Measurements from ENCODE around the gene ZNF691. TPM values are rescaled to one million over a fixed set of nuclear protein-coding genes. Genes with fewer than 3 reads are reported as not detected.

ZNF691 gene
- total RNA-seq, result 9.8 and 10.3 TPM in 2 replicates

GRCh38 chr1:42846257-42847110, at the start of gene ZNF691:
Gene ZNF691, plus strand, starts transcription at chr1:42846613. Its CDS starts 3,046 bp downstream, at chr1:42849659.

GRCh38 chr1:42816585-42817439, 29.6 kb upstream of the ZNF691 start, which contains the start of the genes ERMAP and SVBP:
Gene ERMAP, plus strand, starts transcription at chr1:42817122. Its CDS starts 13,327 bp downstream, at chr1:42830449.
Gene SVBP, minus strand, starts transcription at chr1:42817397. Its CDS starts 853 bp downstream, at chr1:42816544.

Other genes starting within 250 kb of the ZNF691 start
- gene PPIH, start 188.2 kb upstream of the ZNF691 start, total RNA-seq, result 48.6 and 73.2 TPM in 2 replicates
- gene YBX1, start 164.2 kb upstream of the ZNF691 start, total RNA-seq, result 864 and 952 TPM in 2 replicates
- gene CLDN19, start 106.4 kb upstream of the ZNF691 start, total RNA-seq, result not detected in 2 replicates
- gene P3H1, start 79.6 kb upstream of the ZNF691 start, total RNA-seq, result 180 and 215 TPM in 2 replicates
- gene C1orf50, start 79.4 kb upstream of the ZNF691 start, total RNA-seq, result 2.6 and 3.0 TPM in 2 replicates
- under 0.01 TPM in 1 of 2 replicates, not detected in the other for gene TMEM269, start 61.6 kb upstream of the ZNF691 start, total RNA-seq
- 8.6 and 10.1 TPM in 2 replicates for gene ERMAP, start 29.5 kb upstream of the ZNF691 start, total RNA-seq
- gene SVBP, start 29.2 kb upstream of the ZNF691 start, total RNA-seq, result 9.7 and 10.7 TPM in 2 replicates
- gene SLC2A1, start 112.3 kb downstream of the ZNF691 start, total RNA-seq, result 45.6 and 67.5 TPM in 2 replicates

Measured in myometrial cell (primary cell).